HL-60 (cell line): Measurements from ENCODE around the gene HCN2.
"Not testable (repeated sequence)": the region's sequence is repeated elsewhere in the genome, so short reads cannot be mapped to it uniquely, and the experiment has no call there.

Experiments used
- DNase-seq, 2 experiments: peaks; one replicate each; pipeline ENCODE4 v3.0.0-alpha.2; 2010 to 2020; ENCODE audit warnings: low read depth in 1 of 2, low spot score in 1 of 2
- H3K27ac ChIP-seq: fragments of 250-450 bp; sonication (Bioruptor Pico); replicated peaks from 2 replicates; pipeline ENCODE4 v1.5.1; 2020; ENCODE audit warnings: mild to moderate bottlenecking, moderate library complexity
- H3K27me3 ChIP-seq: fragments of 250-450 bp; sonication (Bioruptor Pico); 2 replicates; pipeline ENCODE4 v1.5.1; 2021; ENCODE audit warnings: mild to moderate bottlenecking, moderate library complexity; ENCODE audit not compliant: insufficient read depth, poor library complexity, severe bottlenecking
- H3K4me3 ChIP-seq: replicated peaks from 2 replicates; pipeline ENCODE4 v1.5.1; 2011; ENCODE audit warnings: mild to moderate bottlenecking, control low read depth, low read length; ENCODE audit not compliant: insufficient read depth
- CTCF ChIP-seq: IDR thresholded peaks from one replicate; pipeline ENCODE4 v1.5.1; 2011; ENCODE audit warnings: low read length, control low read depth, inconsistent platforms; ENCODE audit not compliant: insufficient read depth
- GABPA ChIP-seq: IDR thresholded peaks from 2 replicates; pipeline ENCODE4 v1.6.1; 2012; ENCODE audit warnings: low read depth
- POLR2AphosphoS5 ChIP-seq: IDR thresholded peaks from 2 replicates; pipeline ENCODE4 v1.6.1; 2012; ENCODE audit warnings: low read depth
- REST ChIP-seq: IDR thresholded peaks from 2 replicates; pipeline ENCODE4 v1.6.1; 2012; ENCODE audit warnings: low read depth; ENCODE audit not compliant: insufficient replicate concordance
- SPI1 ChIP-seq: IDR thresholded peaks from 2 replicates; pipeline ENCODE4 v1.6.1; 2012; ENCODE audit warnings: low read depth, mild to moderate bottlenecking, borderline replicate concordance

The HCN2 gene

GRCh38 chr19:602391-603301 is 13.0 kb downstream of the HCN2 start:
- H3K4me3 ChIP-seq = no peak overlapping the region
- TF ChIP-seq POLR2AphosphoS5 (no peak), GABPA (no peak), SPI1 (no peak), CTCF (no peak), REST (no peak)
- H3K27me3 ChIP-seq = no peaks in the 10 kb centered on the region
- H3K27ac ChIP-seq = no peak overlapping the region
- no peak for DNase-seq

- not testable (repeated sequence) for H3K27ac ChIP-seq, DNase-seq, H3K4me3 ChIP-seq, H3K27me3 ChIP-seq
Observed at GRCh38 chr19:603302-603639, 13.6 kb downstream of the HCN2 start.

- H3K27ac ChIP-seq, DNase-seq, H3K27me3 ChIP-seq, H3K4me3 ChIP-seq: not testable (repeated sequence)
Observed at GRCh38 chr19:603779-604178, 14.1 kb downstream of the HCN2 start.

- no peak overlapping the region for H3K27ac ChIP-seq
- H3K27me3 ChIP-seq = no peaks in the 10 kb centered on the region
- no peak overlapping the region for H3K4me3 ChIP-seq
- DNase-seq = peak in 1 of 2 experiments; percentile 18
- no peak for TF ChIP-seq SPI1
- no peak for TF ChIP-seq POLR2AphosphoS5
- no peak for TF ChIP-seq GABPA
- no peak for TF ChIP-seq REST
- no peak for TF ChIP-seq CTCF
Observed at GRCh38 chr19:604355-604754, 14.7 kb downstream of the HCN2 start.

GRCh38 chr19:605061-605971 is 15.6 kb downstream of the HCN2 start:
- peak in 1 of 2 experiments; percentile 74 for DNase-seq
- Histone ChIP-seq H3K4me3 (peak overlapping the region; percentile 26), H3K27ac (0 out of 2 replicates have a peak overlapping the region, but pooled peaks have one; percentile 50)
- not testable (repeated sequence) for H3K27me3 ChIP-seq
